Transverse colon (tissue), 4 donors: ENCODE measurements around the gene RASGEF1C. TPM values are rescaled to one million over a fixed set of nuclear protein-coding genes. Genes with fewer than 3 reads are reported as not detected.
A peak's percentile ranks its signal among the peaks of the same experiment; 100 is the strongest.

Experiments
- DNase-seq: peaks from one replicate; pipeline ENCODE4 v3.0.0-alpha.2; 2019
- H3K27ac ChIP-seq, 4 donors: fragments of 200-600 bp; sonication (generic); 2 replicates each; pipeline ENCODE4 v1.5.1; 2016 to 2018; ENCODE audit warnings: inconsistent platforms in 4 of 4
- H3K27me3 ChIP-seq: fragments of 200-600 bp; sonication (generic); 2 replicates; pipeline ENCODE4 v1.5.1; 2017; ENCODE audit warnings: inconsistent platforms
- H3K36me3 ChIP-seq, 4 donors: fragments of 200-600 bp; sonication (generic); 2 replicates each; pipeline ENCODE4 v1.5.1; 2017 to 2019; ENCODE audit warnings: inconsistent platforms in 4 of 4
- H3K4me1 ChIP-seq, 4 donors: fragments of 200-600 bp; sonication (generic); 2 replicates each; pipeline ENCODE4 v1.5.1; 2017 to 2020; ENCODE audit warnings: inconsistent platforms in 4 of 4
- H3K4me3 ChIP-seq, 4 donors: fragments of 200-600 bp; sonication (generic); 1 replicate in 1 of 4; 2 replicates in 3 of 4; pipeline versions ENCODE4 v1.5.1 to v1.6.1; 2017 to 2019; ENCODE audit warnings: inconsistent platforms in 4 of 4
- H3K9me3 ChIP-seq, 2 donors: fragments of 200-600 bp; sonication (generic); 2 replicates each; pipeline ENCODE4 v1.5.1; 2017 to 2019; ENCODE audit warnings: inconsistent platforms in 2 of 2
- CTCF ChIP-seq, 5 experiments: fragments of 200-600 bp in 3 of 5; fragments of 450-650 bp in 2 of 5; sonication (generic) in 3 of 5; IDR thresholded peaks; 1 replicate in 2 of 5; 2 replicates in 3 of 5; pipeline ENCODE4 v1.5.1; 2016 to 2017; ENCODE audit warnings: antibody characterized with exemption in 5 of 5, inconsistent platforms in 3 of 5, mild to moderate bottlenecking in 2 of 5, moderate library complexity in 1 of 5
- EP300 ChIP-seq: sonication (generic); formaldehyde crosslinking; IDR thresholded peaks from one replicate; pipeline ENCODE4 v1.6.1; 2017; ENCODE audit warnings: antibody characterized with exemption, low read depth
- POLR2A ChIP-seq: fragments of 450-650 bp; IDR thresholded peaks from one replicate; pipeline ENCODE4 v1.6.1; 2016; ENCODE audit warnings: antibody characterized with exemption, mild to moderate bottlenecking, moderate library complexity
- POLR2AphosphoS5 ChIP-seq, 3 donors: sonication (generic); formaldehyde crosslinking; IDR thresholded peaks; one replicate each; pipeline ENCODE4 v1.6.1; 2016; ENCODE audit warnings: antibody characterized with exemption in 3 of 3
- WGBS, 2 donors: methylation state at CpG; one replicate each; pipeline ENCODE4 v1.1.5; 2018; ENCODE audit warnings: low coverage in 1 of 2; 5-methylcytosine and 5-hydroxymethylcytosine counted together
- in situ Hi-C, 4 donors: fragments of 200-750 bp; cut with MboI; loops; one replicate each; pipeline versions ENCODE4 v1.15.0 to v1.15.1; 2017; ENCODE audit warnings: low sequenced_read_pairs in 3 of 4, low pct_ligation_motif_present in 1 of 4, low pct_unique_long_range_greater_than_20kb in 1 of 4
- intact Hi-C: fragments of 100-400 bp; cut with DNase I; formaldehyde crosslinking; loops from one replicate; pipeline ENCODE4 v1.15.1; 2023; ENCODE audit warnings: low total_unique reads
- total RNA-seq, 4 donors: library from RNA; depleted of rRNA; stranded (reverse); fragments of >200 nt; gene quantifications; one replicate each; pipeline ENCODE4 v1.1.0, GENCODE V29; 2016

The RASGEF1C gene
- total RNA-seq, 4 donors from 2014 or later: 0.14 to 3.0 TPM; not detected in 2

- intact Hi-C loops (no loop called here), in situ Hi-C loops (no loop called here)
- TF ChIP-seq POLR2A (no peak), CTCF (IDR thresholded peaks at IDR 0.05) (no peak), EP300 (no peak), POLR2AphosphoS5 (IDR thresholded peaks at IDR 0.05) (no peak)
- no peak overlapping the region for H3K4me3 ChIP-seq
- no peaks in the 10 kb centered on the region for H3K36me3 ChIP-seq
- WGBS, 2 donors: 52 to 78% methylated on average over 8 to 27 of the region's 27 CpGs
- H3K9me3 ChIP-seq: no peaks in the 10 kb centered on the region
- no peaks in the 10 kb centered on the region for H3K4me1 ChIP-seq
- H3K27me3 ChIP-seq: peaks cover 8% of the 10 kb centered on the region
- no peak overlapping the region for H3K27ac ChIP-seq
- DNase-seq: no peak
These were observed 35.0 kb downstream of the RASGEF1C start for GRCh38 chr5:180173875-180174586.

DNA sequence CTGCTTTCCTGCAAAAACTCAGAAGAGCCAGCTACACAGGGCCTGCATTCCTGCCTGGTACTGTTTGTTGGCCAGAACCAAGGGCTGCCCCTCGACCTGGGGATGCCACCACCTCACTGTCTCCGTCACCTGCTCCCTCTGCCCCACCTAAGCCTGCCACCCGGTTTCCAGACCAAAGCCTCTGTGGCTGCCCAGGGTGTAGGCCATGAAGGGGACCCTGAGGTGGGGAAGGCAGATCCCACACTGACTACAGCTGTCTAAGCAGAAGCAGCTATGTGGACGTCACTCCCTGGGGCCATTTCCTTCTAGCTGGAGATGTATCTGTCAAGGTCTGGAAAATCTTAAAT, 35.8 kb downstream of the RASGEF1C start:
- H3K4me3 ChIP-seq: no peak overlapping the region
- peaks cover 8% of the 10 kb centered on the region for H3K27me3 ChIP-seq
- H3K36me3 ChIP-seq: no peaks in the 10 kb centered on the region
- DNase-seq: no peak
- intact Hi-C loops (no loop called here), in situ Hi-C loops (no loop called here)
- 75% methylated on average over 1 to 4 of the region's 4 CpGs for WGBS, 2 donors
- no peaks in the 10 kb centered on the region for H3K9me3 ChIP-seq
- peak overlapping the region in 1 of 4 donors; percentile 21 for H3K27ac ChIP-seq
- TF ChIP-seq EP300 (no peak), POLR2AphosphoS5 (IDR thresholded peaks at IDR 0.05) (no peak), CTCF (IDR thresholded peaks at IDR 0.05) (no peak), POLR2A (no peak)
- H3K4me1 ChIP-seq: no peaks in the 10 kb centered on the region

DNA sequence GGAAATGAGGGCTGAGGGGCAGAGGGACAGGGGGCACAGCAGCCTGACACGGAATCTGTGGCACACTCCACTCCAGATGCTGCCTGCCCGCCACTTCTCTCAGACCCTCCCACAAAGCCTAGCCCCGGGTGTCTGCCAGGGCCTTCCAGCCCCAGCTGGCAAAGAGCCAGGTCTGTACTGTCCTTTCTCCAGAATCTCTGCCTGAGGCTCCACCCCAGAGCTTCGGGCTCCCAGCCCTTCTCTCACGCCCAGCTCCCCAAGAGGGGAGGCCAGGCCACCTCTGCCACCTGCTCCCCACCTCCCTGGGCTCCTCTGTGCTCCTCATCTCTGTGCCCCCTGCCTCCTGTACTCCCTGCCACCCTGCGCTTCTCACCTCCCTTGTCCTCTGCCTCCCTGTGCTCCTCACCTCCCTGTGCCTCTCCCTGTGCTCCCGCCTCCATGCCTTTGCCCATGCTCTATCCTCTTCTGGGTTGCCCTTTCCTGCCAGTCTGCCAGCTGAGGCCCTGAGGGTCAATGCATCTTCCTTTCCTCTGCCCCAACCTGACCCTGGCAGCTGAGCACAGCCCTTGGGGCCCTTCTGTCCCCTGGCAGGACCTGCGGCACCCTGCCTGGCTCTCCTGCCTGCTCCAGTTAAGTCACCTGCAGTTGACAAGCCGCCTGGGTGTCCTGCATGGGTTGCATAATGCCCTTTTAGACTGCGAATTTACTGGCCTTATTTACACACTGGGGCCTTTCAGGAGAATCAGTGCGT, 36.4 kb downstream of the RASGEF1C start:
- Histone ChIP-seq H3K4me3 (no peak overlapping the region), H3K4me1 (no peaks in the 10 kb centered on the region), H3K36me3 (no peaks in the 10 kb centered on the region), H3K27me3 (peaks cover 8% of the 10 kb centered on the region), H3K27ac (peak overlapping the region in 1 of 4 donors; percentile 51), H3K9me3 (no peaks in the 10 kb centered on the region)
- DNase-seq: no peak
- TF ChIP-seq POLR2AphosphoS5 (IDR thresholded peaks at IDR 0.05): no peak
- no peak for TF ChIP-seq POLR2A
- no peak for TF ChIP-seq EP300
- no peak for TF ChIP-seq CTCF (IDR thresholded peaks at IDR 0.05)
- 51 to 67% methylated on average over 3 to 11 of the region's 11 CpGs for WGBS, 2 donors
- intact Hi-C loops: no loop called here
- in situ Hi-C loops: no loop called here

GRCh38 chr5:180171568-180172094, 37.4 kb downstream of the RASGEF1C start:
- H3K9me3 ChIP-seq: no peaks in the 10 kb centered on the region
- no peak overlapping the region for H3K4me3 ChIP-seq
- no peak for DNase-seq
- H3K27me3 ChIP-seq: peaks cover 8% of the 10 kb centered on the region
- H3K36me3 ChIP-seq: no peaks in the 10 kb centered on the region
- TF ChIP-seq POLR2AphosphoS5 (IDR thresholded peaks at IDR 0.05): no peak
- no peak for TF ChIP-seq EP300
- TF ChIP-seq CTCF (IDR thresholded peaks at IDR 0.05): no peak
- TF ChIP-seq POLR2A: no peak
- WGBS, 2 donors: 92 to 97% methylated on average over 7 to 14 of the region's 14 CpGs
- intact Hi-C loops (no loop called here), in situ Hi-C loops (no loop called here)
- no peaks in the 10 kb centered on the region for H3K4me1 ChIP-seq
- peak overlapping the region in 2 of 4 donors; percentile 12 to 51 for H3K27ac ChIP-seq
